HL-60/S4 treated with retinoic acid at 250 ng/mL for 4 days and 3 days (cell line): ENCODE measurements around the gene DOCK1.
"Not testable (repeated sequence)": the region's sequence is repeated elsewhere in the genome, so short reads cannot be mapped to it uniquely, and the experiment has no call there.

Source experiments
- in situ Hi-C: fragments of 300-500 bp; cut with MboI; formaldehyde crosslinking; loops from 2 replicates; pipeline ENCODE4 v1.7.0; 2022; ENCODE audit warnings: low sequenced_read_pairs

The DOCK1 gene

GRCh38 chr10:126902157-126902556, 3.1 kb upstream of the DOCK1 start:
- in situ Hi-C loops = no loop called here

GRCh38 chr10:126903656-126904360, 1.4 kb upstream of the DOCK1 start:
- in situ Hi-C loops = no loop called here

GRCh38 chr10:126904516-126904817, 761 bp upstream of the DOCK1 start:
- in situ Hi-C loops = no loop called here

GRCh38 chr10:126905776-126906703, 812 bp downstream of the DOCK1 start:
- in situ Hi-C loops = no loop called here

GRCh38 chr10:126906704-126907422, 1.6 kb downstream of the DOCK1 start:
- in situ Hi-C loops = no loop called here

GRCh38 chr10:126907423-126907970, 2.3 kb downstream of the DOCK1 start:
- in situ Hi-C loops = no loop called here

- in situ Hi-C loops = no loop called here
Observed at GRCh38 chr10:126908225-126908624, 3.0 kb downstream of the DOCK1 start.

- in situ Hi-C loops = no loop called here
Observed at GRCh38 chr10:126908729-126909128, 3.5 kb downstream of the DOCK1 start.

- in situ Hi-C loops = no loop called here
Observed at GRCh38 chr10:126909147-126909546, 3.9 kb downstream of the DOCK1 start.

- in situ Hi-C loops = no loop called here
Observed at GRCh38 chr10:126910196-126910595, 5.0 kb downstream of the DOCK1 start.

- in situ Hi-C loops = no loop called here
Observed at GRCh38 chr10:126910798-126911197, 5.6 kb downstream of the DOCK1 start.

- in situ Hi-C loops = no loop called here
Observed at GRCh38 chr10:126911301-126911700, 6.1 kb downstream of the DOCK1 start.

- in situ Hi-C loops = no loop called here
Observed at GRCh38 chr10:126913316-126913715, 8.1 kb downstream of the DOCK1 start.

GRCh38 chr10:126914561-126914960, 9.3 kb downstream of the DOCK1 start:
- in situ Hi-C loops = no loop called here

GRCh38 chr10:126916952-126917351, 11.7 kb downstream of the DOCK1 start:
- in situ Hi-C loops = not testable (repeated sequence)

- in situ Hi-C loops = no loop called here
Observed at GRCh38 chr10:126917375-126917774, 12.1 kb downstream of the DOCK1 start.

GRCh38 chr10:126917975-126918908, 13.0 kb downstream of the DOCK1 start:
- in situ Hi-C loops = no loop called here

- in situ Hi-C loops = no loop called here
Observed at GRCh38 chr10:126919426-126919825, 14.2 kb downstream of the DOCK1 start.

- in situ Hi-C loops = no loop called here
Observed at GRCh38 chr10:126921162-126921561, 15.9 kb downstream of the DOCK1 start.

- in situ Hi-C loops = no loop called here
Observed at GRCh38 chr10:126921974-126922525, 16.8 kb downstream of the DOCK1 start.
